Brain microvascular endothelial cell (primary cell): ENCODE data around the gene TRIM42.

Experiments
- DNase-seq: peaks from one replicate; pipeline ENCODE4 v3.0.0-alpha.2; 2020
- H3K27ac ChIP-seq: fragments of 250-450 bp; sonication (Bioruptor Pico); 2 replicates; pipeline ENCODE4 v1.5.1; 2020; ENCODE audit warnings: mild to moderate bottlenecking, moderate library complexity
- H3K27me3 ChIP-seq: fragments of 250-450 bp; sonication (Bioruptor Pico); replicated peaks from 2 replicates; pipeline ENCODE4 v1.5.1; 2020; ENCODE audit warnings: mild to moderate bottlenecking
- H3K36me3 ChIP-seq: fragments of 250-450 bp; sonication (Bioruptor Pico); replicated peaks from 2 replicates; pipeline ENCODE4 v1.5.1; 2020; ENCODE audit warnings: mild to moderate bottlenecking
- H3K4me3 ChIP-seq: 2 replicates; pipeline ENCODE4 v1.5.1; 2011; ENCODE audit warnings: low read depth, mild to moderate bottlenecking, control low read depth, low read length, moderate library complexity
- CTCF ChIP-seq: IDR thresholded peaks from 2 replicates; pipeline ENCODE4 v1.5.1; 2011; ENCODE audit warnings: low read depth, mild to moderate bottlenecking, moderate library complexity, low read length, control low read depth, inconsistent platforms; ENCODE audit errors: missing control alignments
- in situ Hi-C: cut with HindIII; loops from 2 replicates; pipeline ENCODE4 v1.10.0; 2017; ENCODE audit warnings: low sequenced_read_pairs, low pct_ligation_motif_present

The TRIM42 gene

GRCh38 chr3:140686948-140687347 lies 9.1 kb downstream of the TRIM42 start:
- DNase-seq: no peak
- Histone ChIP-seq H3K27me3 (no peaks in the 10 kb centered on the region), H3K27ac (no peak overlapping the region), H3K4me3 (no peak overlapping the region), H3K36me3 (no peaks in the 10 kb centered on the region)
- in situ Hi-C loops: no loop called here
- TF ChIP-seq CTCF: no peak

GRCh38 chr3:140695361-140696061 lies 17.6 kb downstream of the TRIM42 start:
- Histone ChIP-seq H3K27ac (no peak overlapping the region), H3K27me3 (no peaks in the 10 kb centered on the region), H3K36me3 (no peaks in the 10 kb centered on the region), H3K4me3 (no peak overlapping the region)
- no peak for DNase-seq
- no peak for TF ChIP-seq CTCF
- in situ Hi-C loops: no loop called here

- in situ Hi-C loops: no loop called here
- Histone ChIP-seq H3K4me3 (no peak overlapping the region), H3K27ac (no peak overlapping the region), H3K27me3 (no peaks in the 10 kb centered on the region), H3K36me3 (no peaks in the 10 kb centered on the region)
- no peak for DNase-seq
- TF ChIP-seq CTCF: no peak
Measured at GRCh38 chr3:140699516-140700231, 21.8 kb downstream of the TRIM42 start.

- no peaks in the 10 kb centered on the region for H3K27me3 ChIP-seq
- no peaks in the 10 kb centered on the region for H3K36me3 ChIP-seq
- no peak for TF ChIP-seq CTCF
- DNase-seq: no peak
- in situ Hi-C loops: no loop called here
- no peak overlapping the region for H3K27ac ChIP-seq
- H3K4me3 ChIP-seq: no peak overlapping the region
Measured at GRCh38 chr3:140702281-140702680, 24.4 kb downstream of the TRIM42 start.

GRCh38 chr3:140703496-140703895 lies 25.6 kb downstream of the TRIM42 start:
- in situ Hi-C loops: no loop called here
- no peaks in the 10 kb centered on the region for H3K27me3 ChIP-seq
- no peaks in the 10 kb centered on the region for H3K36me3 ChIP-seq
- DNase-seq: no peak
- no peak for TF ChIP-seq CTCF
- H3K4me3 ChIP-seq: no peak overlapping the region
- H3K27ac ChIP-seq: no peak overlapping the region
